Measurements from ENCODE around the gene SPARC.

SPARC gene

DNA sequence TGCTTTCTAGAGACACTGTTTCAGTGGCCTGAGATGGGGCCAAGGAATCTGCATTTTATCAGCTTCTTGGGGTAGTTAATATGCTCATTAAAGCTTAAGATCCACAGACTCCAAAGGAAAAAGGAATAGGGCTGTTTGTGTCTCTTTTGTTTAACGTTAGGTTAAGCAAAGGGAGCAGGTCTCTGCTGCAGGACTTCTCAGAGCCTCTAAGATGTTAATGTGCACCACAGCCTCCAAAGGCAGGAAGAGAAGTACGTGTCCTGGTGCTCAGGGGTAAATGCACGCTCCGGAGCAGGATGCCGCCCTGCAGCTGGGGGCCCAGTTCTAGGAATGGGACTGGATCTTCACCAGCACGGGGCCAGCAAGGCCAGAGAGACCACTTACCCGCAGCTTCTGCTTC is 19.6 kb downstream of the SPARC start:
- no peak for DNase-seq (ENCODE audit: low read depth)
- H3K9ac ChIP-seq (ENCODE audit: low read length): peak overlapping the region; percentile 32
- H3K4me1 ChIP-seq (ENCODE audit: control insufficient read depth, insufficient read depth, low read length): peaks cover 89% of the 10 kb centered on the region
- H3K27me3 ChIP-seq (replicated peaks; ENCODE audit: control insufficient read depth, insufficient read depth, low read length): no peaks in the 10 kb centered on the region
- no peak overlapping the region for H3K4me3 ChIP-seq (ENCODE audit: low read length)
- no peaks in the 10 kb centered on the region for H3K9me3 ChIP-seq (ENCODE audit: control insufficient read depth, low read length)
- H3K36me3 ChIP-seq (ENCODE audit: control insufficient read depth, insufficient read depth, low read length, severe bottlenecking): peaks cover 100% of the 10 kb centered on the region

DNA sequence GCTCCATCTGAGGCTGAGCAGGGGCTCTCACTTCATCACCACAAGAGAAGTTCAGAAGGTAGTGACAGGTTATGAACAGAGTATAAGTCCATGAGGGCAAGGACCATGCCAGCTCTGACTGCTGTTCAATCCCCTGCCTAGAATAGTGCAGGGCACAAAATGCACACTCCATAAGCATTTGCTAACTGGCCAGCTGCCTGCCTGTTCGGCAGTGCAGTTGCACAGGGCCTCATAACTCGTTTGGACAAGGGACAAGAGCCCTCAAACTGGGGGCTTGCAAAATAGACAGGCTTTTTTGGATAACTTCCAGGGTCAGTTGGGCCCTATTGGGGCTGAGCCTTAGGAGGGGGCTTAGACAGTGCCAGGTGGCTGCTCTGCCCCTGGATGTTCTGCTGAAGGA is 21.1 kb downstream of the SPARC start:
- peak overlapping the region; percentile 80 for H3K9ac ChIP-seq (ENCODE audit: low read length)
- H3K4me3 ChIP-seq (ENCODE audit: low read length): peak overlapping the region; percentile 42
- DNase-seq (ENCODE audit: low read depth): no peak
- no peaks in the 10 kb centered on the region for H3K9me3 ChIP-seq (ENCODE audit: control insufficient read depth, low read length)
- no peaks in the 10 kb centered on the region for H3K27me3 ChIP-seq (replicated peaks; ENCODE audit: control insufficient read depth, insufficient read depth, low read length)
- peaks cover 98% of the 10 kb centered on the region for H3K36me3 ChIP-seq (ENCODE audit: control insufficient read depth, insufficient read depth, low read length, severe bottlenecking)
- H3K4me1 ChIP-seq (ENCODE audit: control insufficient read depth, insufficient read depth, low read length): peaks cover 88% of the 10 kb centered on the region

DNA sequence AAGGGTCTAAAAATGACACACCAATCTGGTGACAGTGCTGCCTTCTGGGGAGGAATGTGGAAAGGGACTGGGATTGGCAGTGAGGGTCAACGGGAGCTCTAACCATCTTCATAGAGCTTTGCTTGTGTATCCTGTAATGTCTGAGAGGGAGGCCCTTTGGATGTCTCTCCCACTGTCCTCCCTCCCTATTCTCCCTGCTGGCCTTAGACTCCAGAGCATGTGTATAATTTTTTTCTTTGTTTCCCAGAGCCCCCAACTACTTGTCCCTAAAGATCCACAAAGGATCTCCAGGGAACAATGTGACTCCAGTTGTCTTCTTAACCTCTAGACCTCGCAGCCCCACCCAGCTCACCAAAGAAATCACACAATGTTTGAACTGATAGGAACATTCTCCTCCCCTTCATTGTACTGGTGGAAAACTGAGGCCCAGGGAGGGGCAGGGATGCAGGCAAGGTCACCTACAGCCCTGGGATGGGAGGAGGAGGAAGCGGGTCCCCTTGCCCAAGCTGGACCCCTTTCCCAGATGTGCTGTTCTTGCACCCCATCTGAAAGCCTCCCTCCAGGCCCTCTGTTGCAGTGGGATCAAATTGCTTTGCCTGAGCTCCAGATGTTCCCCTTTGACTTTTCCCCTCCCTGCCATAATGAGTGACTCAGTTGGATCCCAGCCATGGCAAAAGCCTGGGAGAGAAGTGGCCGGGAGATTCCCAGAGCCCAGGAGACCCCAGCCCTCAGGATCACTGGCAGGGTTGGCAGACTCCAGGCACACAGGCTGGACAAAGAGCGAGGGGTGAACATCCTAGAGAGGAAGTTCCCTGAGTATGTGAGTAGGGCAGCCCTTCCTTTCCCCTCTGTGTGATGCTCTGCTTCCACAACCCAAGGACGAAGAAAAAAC is 21.8 kb downstream of the SPARC start:
- Histone ChIP-seq H3K9me3 (ENCODE audit: control insufficient read depth, low read length) (no peaks in the 10 kb centered on the region), H3K27me3 (replicated peaks; ENCODE audit: control insufficient read depth, insufficient read depth, low read length) (no peaks in the 10 kb centered on the region), H3K4me1 (ENCODE audit: control insufficient read depth, insufficient read depth, low read length) (peaks cover 81% of the 10 kb centered on the region), H3K36me3 (ENCODE audit: control insufficient read depth, insufficient read depth, low read length, severe bottlenecking) (peaks cover 91% of the 10 kb centered on the region), H3K9ac (ENCODE audit: low read length) (peak overlapping the region; percentile 80), H3K4me3 (ENCODE audit: low read length) (peak overlapping the region; percentile 42)
- peak; percentile 71 for DNase-seq (ENCODE audit: low read depth)

- DNase-seq (ENCODE audit: low read depth): no peak
- no peaks in the 10 kb centered on the region for H3K9me3 ChIP-seq (ENCODE audit: control insufficient read depth, low read length)
- peak overlapping the region; percentile 42 for H3K4me3 ChIP-seq (ENCODE audit: low read length)
- H3K9ac ChIP-seq (ENCODE audit: low read length): peak overlapping the region; percentile 80
- no peaks in the 10 kb centered on the region for H3K27me3 ChIP-seq (replicated peaks; ENCODE audit: control insufficient read depth, insufficient read depth, low read length)
- peaks cover 79% of the 10 kb centered on the region for H3K36me3 ChIP-seq (ENCODE audit: control insufficient read depth, insufficient read depth, low read length, severe bottlenecking)
- peaks cover 79% of the 10 kb centered on the region for H3K4me1 ChIP-seq (ENCODE audit: control insufficient read depth, insufficient read depth, low read length)
Measured at GRCh38 chr5:151663617-151664293, 23.0 kb downstream of the SPARC start.

DNA sequence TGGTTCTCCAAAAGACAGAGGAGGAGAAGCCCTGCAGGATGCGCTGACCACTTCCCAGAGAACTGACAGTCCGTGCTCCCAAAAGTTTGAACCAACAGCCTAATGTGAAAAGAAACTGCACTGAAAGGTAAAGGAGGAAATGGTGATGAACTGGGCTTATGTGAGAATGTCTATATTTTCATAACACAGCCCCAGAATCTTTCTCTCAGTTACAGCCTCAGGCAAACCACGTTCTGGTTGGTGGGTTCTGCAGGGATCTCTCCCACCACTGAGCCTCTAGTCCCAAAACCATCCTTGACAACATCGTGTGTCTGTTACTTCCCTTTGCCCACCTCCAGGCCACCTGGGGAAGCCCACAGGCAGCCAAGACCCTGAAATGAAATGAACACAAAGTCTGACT is 23.9 kb downstream of the SPARC start:
- Histone ChIP-seq H3K4me1 (ENCODE audit: control insufficient read depth, insufficient read depth, low read length) (peaks cover 76% of the 10 kb centered on the region), H3K4me3 (ENCODE audit: low read length) (no peak overlapping the region), H3K9ac (ENCODE audit: low read length) (peak overlapping the region; percentile 80), H3K9me3 (ENCODE audit: control insufficient read depth, low read length) (no peaks in the 10 kb centered on the region), H3K27me3 (replicated peaks; ENCODE audit: control insufficient read depth, insufficient read depth, low read length) (no peaks in the 10 kb centered on the region), H3K36me3 (ENCODE audit: control insufficient read depth, insufficient read depth, low read length, severe bottlenecking) (peaks cover 70% of the 10 kb centered on the region)
- no peak for DNase-seq (ENCODE audit: low read depth)

DNA sequence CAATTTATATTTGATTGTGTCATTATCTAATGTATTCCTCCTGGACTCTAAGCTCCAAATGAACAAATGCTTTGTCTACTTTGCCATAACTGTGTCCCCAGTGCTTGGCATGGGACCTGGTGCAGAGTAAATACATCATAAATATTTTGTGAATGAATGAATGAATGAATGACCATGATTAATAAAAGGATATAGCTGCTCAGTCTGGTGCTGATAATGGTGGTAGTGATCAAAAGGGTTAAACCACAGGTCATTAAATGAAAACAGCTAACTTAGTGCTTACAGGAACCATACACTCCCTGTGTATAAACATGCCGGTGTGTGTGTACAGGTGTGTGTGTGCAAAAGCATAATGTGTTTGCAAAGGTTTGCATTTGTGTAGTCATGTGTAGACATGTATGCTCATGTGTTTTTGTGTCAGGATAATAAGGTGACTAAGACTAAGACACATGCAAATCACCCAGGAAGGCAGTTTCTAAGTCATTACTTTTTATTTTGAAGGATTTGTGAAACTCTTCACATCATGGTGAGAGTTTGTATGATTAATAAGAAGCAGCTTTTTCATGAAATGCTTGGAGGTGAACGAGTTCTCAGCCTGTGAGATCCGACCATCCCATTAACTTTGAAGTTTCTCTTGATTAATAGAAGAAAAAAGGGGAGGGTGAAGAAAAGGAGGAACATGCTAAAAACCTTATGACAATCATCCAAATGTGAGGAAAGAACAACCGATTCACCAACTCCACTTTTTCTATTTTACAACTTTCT is 24.6 kb downstream of the SPARC start:
- H3K4me1 ChIP-seq (ENCODE audit: control insufficient read depth, insufficient read depth, low read length): peaks cover 71% of the 10 kb centered on the region
- H3K9me3 ChIP-seq (ENCODE audit: control insufficient read depth, low read length): no peaks in the 10 kb centered on the region
- peak overlapping the region; percentile 80 for H3K9ac ChIP-seq (ENCODE audit: low read length)
- DNase-seq (ENCODE audit: low read depth): no peak
- H3K36me3 ChIP-seq (ENCODE audit: control insufficient read depth, insufficient read depth, low read length, severe bottlenecking): peaks cover 63% of the 10 kb centered on the region
- H3K4me3 ChIP-seq (ENCODE audit: low read length): no peak overlapping the region
- no peaks in the 10 kb centered on the region for H3K27me3 ChIP-seq (replicated peaks; ENCODE audit: control insufficient read depth, insufficient read depth, low read length)

DNA sequence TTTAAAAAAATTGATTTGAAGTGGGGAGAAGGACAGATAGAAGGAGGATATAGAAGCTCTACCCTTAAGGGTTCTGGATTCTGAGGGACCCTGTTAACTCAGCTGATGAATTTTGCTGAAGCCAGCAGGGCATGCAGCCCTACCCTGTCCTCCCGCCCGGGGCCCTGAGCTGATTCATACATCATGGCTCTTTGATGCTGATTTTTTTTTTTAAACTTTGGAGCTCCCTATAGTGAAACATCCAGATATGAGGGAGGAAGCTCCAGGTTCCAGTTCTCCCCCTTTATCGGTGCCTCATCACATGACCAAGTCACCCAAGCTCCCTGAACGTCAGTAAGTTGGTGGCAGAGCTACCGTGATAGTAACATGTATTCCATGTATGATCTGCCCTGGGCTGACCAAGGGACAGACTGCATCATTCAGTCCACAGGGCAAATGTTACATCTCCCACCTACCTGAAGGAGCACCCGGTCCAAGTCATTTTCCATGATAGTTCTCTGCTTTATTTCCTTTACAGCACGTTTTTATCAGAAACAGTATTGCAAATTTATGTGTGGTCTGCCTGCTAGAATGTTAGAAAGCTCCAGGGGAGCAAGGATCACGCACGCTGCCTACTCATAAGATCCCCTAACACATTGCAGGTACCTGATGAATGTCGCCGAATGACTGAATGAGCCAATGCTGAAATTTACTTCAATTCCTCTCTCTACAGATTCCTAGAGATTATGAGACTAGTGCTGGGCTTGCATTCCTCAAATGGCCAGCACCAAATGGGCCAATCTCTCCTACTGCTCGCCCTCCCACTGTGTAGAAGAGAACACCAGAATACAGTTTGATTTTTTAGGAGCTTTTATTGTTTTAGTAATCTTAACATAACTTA is 25.9 kb downstream of the SPARC start:
- Histone ChIP-seq H3K9me3 (ENCODE audit: control insufficient read depth, low read length) (no peaks in the 10 kb centered on the region), H3K27me3 (replicated peaks; ENCODE audit: control insufficient read depth, insufficient read depth, low read length) (no peaks in the 10 kb centered on the region), H3K4me3 (ENCODE audit: low read length) (no peak overlapping the region), H3K9ac (ENCODE audit: low read length) (peak overlapping the region; percentile 80), H3K4me1 (ENCODE audit: control insufficient read depth, insufficient read depth, low read length) (peaks cover 60% of the 10 kb centered on the region), H3K36me3 (ENCODE audit: control insufficient read depth, insufficient read depth, low read length, severe bottlenecking) (peaks cover 50% of the 10 kb centered on the region)
- DNase-seq (ENCODE audit: low read depth): peak; percentile 83

DNA sequence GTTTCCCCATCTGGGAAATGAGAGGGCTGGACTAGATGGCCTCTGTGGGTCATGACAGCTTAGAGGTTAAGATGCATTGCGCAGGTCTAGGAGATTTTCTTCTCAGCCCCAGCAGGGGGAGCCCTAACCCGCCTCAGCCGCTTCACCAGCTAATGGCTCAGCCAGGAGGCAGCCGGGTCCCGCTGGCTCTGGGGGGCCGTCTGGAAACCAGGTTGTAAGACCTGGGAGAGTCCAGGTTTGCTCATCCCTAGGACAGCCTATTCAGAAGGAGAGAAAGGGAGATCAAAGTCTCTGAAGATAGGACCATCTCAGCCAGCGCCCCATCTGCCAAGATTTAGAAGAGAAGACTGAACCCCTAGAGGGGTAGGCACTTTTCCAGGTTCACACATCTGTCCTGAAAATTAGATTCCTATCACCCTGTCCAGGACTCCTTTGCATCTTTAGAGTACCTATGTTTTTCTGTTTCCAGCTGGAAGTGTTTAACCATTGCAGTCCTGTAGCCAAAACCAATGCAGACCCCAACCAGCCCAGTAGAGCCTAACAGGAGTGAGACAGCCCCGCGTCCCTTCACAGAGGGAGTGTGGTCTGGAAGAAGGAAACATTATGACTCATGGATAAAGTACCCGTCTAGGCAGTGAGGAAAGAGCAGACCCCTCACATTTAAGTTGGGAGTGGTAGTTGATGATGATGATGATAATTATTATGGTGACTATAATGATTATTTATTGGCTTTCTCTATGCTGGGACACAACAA is 27.5 kb downstream of the SPARC start:
- Histone ChIP-seq H3K9ac (ENCODE audit: low read length) (peak overlapping the region; percentile 64), H3K27me3 (replicated peaks; ENCODE audit: control insufficient read depth, insufficient read depth, low read length) (no peaks in the 10 kb centered on the region), H3K36me3 (ENCODE audit: control insufficient read depth, insufficient read depth, low read length, severe bottlenecking) (peaks cover 34% of the 10 kb centered on the region), H3K9me3 (ENCODE audit: control insufficient read depth, low read length) (no peaks in the 10 kb centered on the region), H3K4me1 (ENCODE audit: control insufficient read depth, insufficient read depth, low read length) (peaks cover 43% of the 10 kb centered on the region), H3K4me3 (ENCODE audit: low read length) (no peak overlapping the region)
- DNase-seq (ENCODE audit: low read depth): peak; percentile 90

DNA sequence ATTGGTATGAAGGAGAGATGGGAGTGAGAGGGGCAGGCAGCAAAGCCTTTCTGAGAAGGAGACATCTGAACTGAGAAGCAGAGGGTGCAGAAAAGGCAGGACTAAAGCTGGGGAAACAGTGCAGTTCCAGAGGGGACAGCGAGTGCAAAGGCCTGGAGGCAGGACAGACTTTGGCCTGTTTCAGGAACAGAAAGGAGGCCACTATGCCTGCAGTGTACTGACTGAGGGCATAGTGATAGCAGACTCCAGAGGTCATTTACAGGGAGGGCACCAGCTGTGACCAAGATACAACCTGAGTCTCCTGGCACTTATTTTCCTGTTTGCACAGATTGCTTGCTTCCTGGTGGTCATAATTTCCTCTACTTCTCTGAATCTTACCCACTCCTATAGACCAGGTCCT is 29.6 kb downstream of the SPARC start:
- peaks cover 23% of the 10 kb centered on the region for H3K4me1 ChIP-seq (ENCODE audit: control insufficient read depth, insufficient read depth, low read length)
- DNase-seq (ENCODE audit: low read depth): no peak

GRCh38 chr5:151656311-151656710 is 30.4 kb downstream of the SPARC start:
- no peak overlapping the region for H3K4me3 ChIP-seq (ENCODE audit: low read length)
- no peaks in the 10 kb centered on the region for H3K27me3 ChIP-seq (replicated peaks; ENCODE audit: control insufficient read depth, insufficient read depth, low read length)
- no peak for DNase-seq (ENCODE audit: low read depth)
- H3K36me3 ChIP-seq (ENCODE audit: control insufficient read depth, insufficient read depth, low read length, severe bottlenecking): peaks cover 5% of the 10 kb centered on the region
- H3K9me3 ChIP-seq (ENCODE audit: control insufficient read depth, low read length): no peaks in the 10 kb centered on the region
- peaks cover 15% of the 10 kb centered on the region for H3K4me1 ChIP-seq (ENCODE audit: control insufficient read depth, insufficient read depth, low read length)
- no peak overlapping the region for H3K9ac ChIP-seq (ENCODE audit: low read length)

More for the DNA sequence above, 29.6 kb downstream of the SPARC start:
- Histone ChIP-seq H3K9me3 (ENCODE audit: control insufficient read depth, low read length) (no peaks in the 10 kb centered on the region), H3K4me3 (ENCODE audit: low read length) (no peak overlapping the region), H3K36me3 (ENCODE audit: control insufficient read depth, insufficient read depth, low read length, severe bottlenecking) (peaks cover 13% of the 10 kb centered on the region), H3K27me3 (replicated peaks; ENCODE audit: control insufficient read depth, insufficient read depth, low read length) (no peaks in the 10 kb centered on the region), H3K9ac (ENCODE audit: low read length) (no peak overlapping the region)

Data from adipocyte (in vitro differentiated cells).